Measurements from ENCODE around the gene PLVAP. TPM values are rescaled to one million over a fixed set of nuclear protein-coding genes. Genes with fewer than 3 reads are reported as not detected.

PLVAP gene
- total and polyA plus RNA-seq, 12 donors: 27.9 to 381 (median 84.0) TPM

DNA sequence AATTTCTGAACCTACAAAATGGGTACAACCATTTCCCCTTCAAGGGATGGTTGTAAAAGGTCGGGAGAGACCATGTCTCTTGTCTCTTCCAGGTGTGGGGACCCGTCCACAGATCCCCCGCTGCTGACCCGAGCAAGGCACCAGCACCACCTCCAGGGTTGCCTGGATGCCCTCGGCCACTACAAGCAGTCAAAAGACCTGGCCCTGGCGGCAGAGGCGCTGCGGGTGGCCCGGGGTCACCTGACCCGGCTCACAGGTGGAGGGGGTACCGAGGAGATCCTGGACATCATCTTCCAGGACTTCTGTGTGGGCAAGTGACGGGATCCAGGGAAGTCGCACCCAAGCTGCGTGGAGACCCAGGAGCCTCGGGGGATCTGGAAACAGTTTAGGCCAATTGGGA lies 35.8 kb downstream of the PLVAP start:
- no peaks in the 10 kb centered on the region for H3K36me3 ChIP-seq (replicated peaks in 1 of 2)
- H3K4me1 ChIP-seq (replicated peaks in 1 of 2): peaks cover 9 to 19% of the 10 kb centered on the region in 2 donors
- H3K27ac ChIP-seq: peak overlapping the region; percentile 55 to 83 (median 77)
- intact Hi-C loops (cut with DNase I): no loop called here
- DNase-seq: peak in 1 of 7 donors; percentile 28
- H3K27me3 ChIP-seq: no peaks in the 10 kb centered on the region
- H3K4me3 ChIP-seq: no peak overlapping the region
- 84 to 96% (median 89%) methylated on average over 10 to 15 of the region's 15 CpGs for WGBS, 4 donors
- no peaks in the 10 kb centered on the region for H3K9me3 ChIP-seq (replicated peaks in 1 of 3)
- TF ChIP-seq, protein P1, sequence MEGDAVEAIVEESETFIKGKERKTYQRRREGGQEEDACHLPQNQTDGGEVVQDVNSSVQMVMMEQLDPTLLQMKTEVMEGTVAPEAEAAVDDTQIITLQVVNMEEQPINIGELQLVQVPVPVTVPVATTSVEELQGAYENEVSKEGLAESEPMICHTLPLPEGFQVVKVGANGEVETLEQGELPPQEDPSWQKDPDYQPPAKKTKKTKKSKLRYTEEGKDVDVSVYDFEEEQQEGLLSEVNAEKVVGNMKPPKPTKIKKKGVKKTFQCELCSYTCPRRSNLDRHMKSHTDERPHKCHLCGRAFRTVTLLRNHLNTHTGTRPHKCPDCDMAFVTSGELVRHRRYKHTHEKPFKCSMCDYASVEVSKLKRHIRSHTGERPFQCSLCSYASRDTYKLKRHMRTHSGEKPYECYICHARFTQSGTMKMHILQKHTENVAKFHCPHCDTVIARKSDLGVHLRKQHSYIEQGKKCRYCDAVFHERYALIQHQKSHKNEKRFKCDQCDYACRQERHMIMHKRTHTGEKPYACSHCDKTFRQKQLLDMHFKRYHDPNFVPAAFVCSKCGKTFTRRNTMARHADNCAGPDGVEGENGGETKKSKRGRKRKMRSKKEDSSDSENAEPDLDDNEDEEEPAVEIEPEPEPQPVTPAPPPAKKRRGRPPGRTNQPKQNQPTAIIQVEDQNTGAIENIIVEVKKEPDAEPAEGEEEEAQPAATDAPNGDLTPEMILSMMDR (IDR thresholded peaks at IDR 0.05): peak in 1 of 6 experiments; percentile 1
- no peak for TF ChIP-seq POLR2A (IDR thresholded peaks at IDR 0.05)

DNA sequence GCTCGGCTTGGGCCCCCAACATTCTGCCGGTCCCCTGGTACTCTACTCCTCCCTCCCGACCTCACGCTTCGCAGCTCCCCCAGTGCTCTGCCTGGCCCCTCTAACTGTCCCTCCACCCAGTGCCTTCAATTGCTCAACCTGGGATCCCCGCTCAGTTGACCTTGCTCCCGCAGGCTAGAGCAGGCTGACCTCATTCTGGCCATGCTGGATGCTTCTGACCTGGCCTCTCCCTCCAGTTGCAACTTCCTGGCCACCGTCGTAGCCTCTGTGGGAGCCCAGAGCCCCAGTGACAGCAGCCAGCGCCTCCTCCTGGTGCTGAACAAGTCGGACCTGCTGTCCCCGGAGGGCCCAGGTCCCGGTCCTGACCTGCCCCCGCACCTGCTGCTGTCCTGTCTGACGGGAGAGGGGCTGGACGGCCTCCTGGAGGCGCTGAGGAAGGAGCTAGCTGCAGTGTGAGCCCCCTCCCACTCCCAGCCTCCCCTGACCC lies 36.2 kb downstream of the PLVAP start:
- TF ChIP-seq, protein P1 (IDR thresholded peaks at IDR 0.05): peak in 4 of 6 experiments; percentile 23 to 50 (median 44)
- TF ChIP-seq POLR2A (IDR thresholded peaks at IDR 0.05): peak in 1 of 2 donors; percentile 43
- Histone ChIP-seq H3K36me3 (replicated peaks in 1 of 2) (no peaks in the 10 kb centered on the region), H3K27me3 (no peaks in the 10 kb centered on the region), H3K4me1 (replicated peaks in 1 of 2) (peaks cover 8 to 19% of the 10 kb centered on the region in 2 donors), H3K27ac (peak overlapping the region; percentile 55 to 83 (median 77)), H3K4me3 (no peak overlapping the region), H3K9me3 (replicated peaks in 1 of 3) (no peaks in the 10 kb centered on the region)
- WGBS, 4 donors: 39 to 50% (median 45%) methylated on average over 14 to 17 of the region's 17 CpGs
- peak; percentile 73 to 94 (median 89) for DNase-seq
- intact Hi-C loops (cut with DNase I): no loop called here

DNA sequence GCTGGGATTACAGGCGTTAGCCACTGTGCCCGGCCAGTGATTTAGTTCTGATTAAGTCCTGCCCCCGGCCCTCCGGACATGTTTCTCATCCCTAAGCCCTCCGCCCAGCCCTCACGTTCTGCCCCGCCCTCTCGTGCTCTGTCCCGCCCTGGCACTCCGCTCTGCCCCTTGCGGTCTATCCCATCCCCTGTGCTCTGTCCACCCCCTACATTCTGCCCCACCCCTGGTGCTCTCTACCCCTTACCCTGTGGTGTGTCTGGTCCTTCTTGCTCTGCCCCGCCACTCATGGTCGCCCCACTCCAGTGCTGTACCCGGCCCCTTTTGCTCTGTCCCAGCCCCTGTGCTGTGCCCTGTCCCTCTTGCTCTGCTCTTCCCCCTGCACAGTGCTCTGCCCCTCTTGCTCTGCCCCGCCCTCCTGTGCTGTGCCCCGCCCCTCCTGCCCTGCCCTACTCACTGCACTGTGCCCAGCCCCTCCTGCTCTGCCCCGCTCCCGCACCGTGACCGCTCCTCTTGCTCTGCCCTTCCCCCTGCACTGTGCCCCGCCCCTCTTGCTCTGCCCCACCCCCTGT lies 36.8 kb downstream of the PLVAP start:
- H3K27ac ChIP-seq: peak overlapping the region in 4 of 5 donors; percentile 72 to 83 (median 79)
- H3K4me1 ChIP-seq (replicated peaks in 1 of 2): peaks cover 13 to 19% of the 10 kb centered on the region in 2 donors
- H3K27me3 ChIP-seq: no peaks in the 10 kb centered on the region
- no peaks in the 10 kb centered on the region for H3K36me3 ChIP-seq (replicated peaks in 1 of 2)
- H3K4me3 ChIP-seq: peak overlapping the region in 1 of 4 donors; percentile 23
- DNase-seq: peak; percentile 82 to 94 (median 93)
- TF ChIP-seq, protein P1 (IDR thresholded peaks at IDR 0.05): peak in 4 of 6 experiments; percentile 5 to 36 (median 28)
- no peak for TF ChIP-seq POLR2A (IDR thresholded peaks at IDR 0.05)
- H3K9me3 ChIP-seq (replicated peaks in 1 of 3): no peaks in the 10 kb centered on the region
- WGBS, 4 donors: 50 to 62% (median 55%) methylated on average over 13 to 21 of the region's 21 CpGs
- intact Hi-C loops (cut with DNase I): no loop called here

DNA sequence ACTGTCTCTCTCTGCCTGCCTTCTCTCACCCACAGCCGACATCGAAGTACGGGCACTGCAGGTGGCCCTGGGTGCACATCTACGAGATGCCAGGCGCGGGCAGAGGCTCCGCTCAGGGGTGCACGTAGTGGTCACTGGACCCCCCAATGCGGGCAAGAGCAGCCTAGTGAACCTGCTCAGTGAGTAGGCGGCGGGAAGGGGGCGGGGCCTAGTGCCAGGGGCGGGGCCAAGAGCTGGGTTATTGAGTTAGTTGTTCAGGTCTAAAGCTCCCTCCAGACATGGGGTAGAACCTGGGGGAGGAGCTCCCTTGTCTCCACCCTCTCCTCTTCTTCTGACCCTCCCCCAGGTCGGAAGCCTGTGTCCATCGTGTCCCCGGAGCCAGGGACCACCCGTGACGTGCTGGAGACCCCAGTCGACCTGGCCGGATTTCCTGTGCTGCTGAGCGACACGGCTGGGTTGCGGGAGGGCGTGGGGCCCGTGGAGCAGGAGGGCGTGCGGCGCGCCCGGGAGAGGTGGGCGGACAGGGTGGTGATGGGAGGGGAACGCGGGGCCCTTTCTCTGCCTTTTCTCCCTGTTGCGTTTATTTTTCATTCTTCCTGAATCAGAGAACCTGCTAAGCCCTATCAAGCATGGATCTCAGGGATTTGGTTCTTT lies 37.9 kb downstream of the PLVAP start:
- Histone ChIP-seq H3K9me3 (replicated peaks in 1 of 3) (no peaks in the 10 kb centered on the region), H3K27ac (no peak overlapping the region), H3K27me3 (no peaks in the 10 kb centered on the region), H3K4me1 (replicated peaks in 1 of 2) (peaks cover 19% of the 10 kb centered on the region in 2 donors), H3K36me3 (replicated peaks in 1 of 2) (no peaks in the 10 kb centered on the region), H3K4me3 (no peak overlapping the region)
- 88 to 92% (median 91%) methylated on average over 24 to 34 of the region's 34 CpGs for WGBS, 4 donors
- TF ChIP-seq, protein P1 (IDR thresholded peaks at IDR 0.05): no peak
- no peak for TF ChIP-seq POLR2A (IDR thresholded peaks at IDR 0.05)
- intact Hi-C loops (cut with DNase I): no loop called here
- peak in 4 of 7 donors; percentile 35 to 60 (median 38) for DNase-seq

Data from adrenal gland (tissue), 12 donors.